ENCODE measurements around the gene LRP1.

LRP1 gene

DNA sequence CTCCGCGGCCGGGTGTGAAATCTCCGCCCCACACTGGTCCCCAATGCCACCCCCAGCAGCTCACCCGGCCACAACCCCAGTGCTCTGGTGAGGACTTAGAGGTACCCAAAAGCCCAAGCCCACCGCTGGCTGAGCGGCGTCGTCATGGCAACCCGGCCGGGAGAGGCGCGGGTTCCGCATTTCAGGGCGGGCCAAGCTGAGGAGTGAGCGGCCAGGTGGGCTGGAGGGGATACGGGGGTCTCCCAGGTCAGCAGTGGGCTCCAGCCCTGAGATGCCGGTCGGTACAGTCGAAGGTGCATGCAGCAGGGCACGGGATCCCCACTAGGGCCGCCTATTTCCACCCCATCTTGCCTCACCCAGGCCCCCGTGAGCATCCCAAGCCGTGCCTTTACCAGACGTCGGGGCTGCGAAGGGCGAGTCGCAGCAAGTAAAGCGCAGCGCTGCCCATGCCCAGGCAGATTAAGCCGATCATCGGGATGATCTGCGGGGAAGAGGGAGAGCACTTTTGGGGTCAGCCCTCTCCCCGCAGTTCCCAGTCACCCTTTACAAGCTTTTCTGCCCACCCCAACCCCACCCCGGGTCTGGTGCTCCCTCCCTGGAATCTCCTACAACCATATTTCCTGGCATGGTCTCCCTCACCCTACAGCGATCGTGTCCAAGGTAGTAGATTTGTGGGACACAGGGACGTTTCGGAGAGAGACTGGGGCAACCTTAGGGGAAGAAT lies 108.1 kb downstream of the LRP1 start:
- TF ChIP-seq, protein P1, sequence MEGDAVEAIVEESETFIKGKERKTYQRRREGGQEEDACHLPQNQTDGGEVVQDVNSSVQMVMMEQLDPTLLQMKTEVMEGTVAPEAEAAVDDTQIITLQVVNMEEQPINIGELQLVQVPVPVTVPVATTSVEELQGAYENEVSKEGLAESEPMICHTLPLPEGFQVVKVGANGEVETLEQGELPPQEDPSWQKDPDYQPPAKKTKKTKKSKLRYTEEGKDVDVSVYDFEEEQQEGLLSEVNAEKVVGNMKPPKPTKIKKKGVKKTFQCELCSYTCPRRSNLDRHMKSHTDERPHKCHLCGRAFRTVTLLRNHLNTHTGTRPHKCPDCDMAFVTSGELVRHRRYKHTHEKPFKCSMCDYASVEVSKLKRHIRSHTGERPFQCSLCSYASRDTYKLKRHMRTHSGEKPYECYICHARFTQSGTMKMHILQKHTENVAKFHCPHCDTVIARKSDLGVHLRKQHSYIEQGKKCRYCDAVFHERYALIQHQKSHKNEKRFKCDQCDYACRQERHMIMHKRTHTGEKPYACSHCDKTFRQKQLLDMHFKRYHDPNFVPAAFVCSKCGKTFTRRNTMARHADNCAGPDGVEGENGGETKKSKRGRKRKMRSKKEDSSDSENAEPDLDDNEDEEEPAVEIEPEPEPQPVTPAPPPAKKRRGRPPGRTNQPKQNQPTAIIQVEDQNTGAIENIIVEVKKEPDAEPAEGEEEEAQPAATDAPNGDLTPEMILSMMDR (conservative IDR thresholded peaks at IDR 0.05; ENCODE audit: low read length), result no peak
- no peak for TF ChIP-seq EZH2phosphoT487 (IDR thresholded peaks at IDR 0.05; ENCODE audit: borderline replicate concordance)
- no peak overlapping the region for H3K4me2 ChIP-seq (ENCODE audit: low read depth, low read length, poor library complexity, severe bottlenecking)
- H3K9ac ChIP-seq (ENCODE audit: low read depth, low read length, poor library complexity, severe bottlenecking), result no peak overlapping the region
- no peak overlapping the region for H3K4me3 ChIP-seq (ENCODE audit: low read length, poor library complexity, severe bottlenecking)
- no peaks in the 10 kb centered on the region for H3K27me3 ChIP-seq (ENCODE audit: insufficient read depth, low read length, poor library complexity, severe bottlenecking)
- no peak overlapping the region for H2AFZ ChIP-seq (ENCODE audit: low read length)
- no peaks in the 10 kb centered on the region for H3F3A ChIP-seq (ENCODE audit: low read depth)
- peaks cover 25% of the 10 kb centered on the region for H3K79me2 ChIP-seq (ENCODE audit: insufficient read depth, low read length)
- H3K4me1 ChIP-seq (ENCODE audit: insufficient read depth, low read length, poor library complexity, severe bottlenecking), result peaks cover 28% of the 10 kb centered on the region
- H4K20me1 ChIP-seq (ENCODE audit: insufficient read depth, low read length, poor library complexity, severe bottlenecking), result peaks cover 34% of the 10 kb centered on the region
- H3K36me3 ChIP-seq (ENCODE audit: insufficient read depth, low read length), result peaks cover 30% of the 10 kb centered on the region; the same call in 1 of the 2 replicates
- no peaks in the 10 kb centered on the region for H3K9me3 ChIP-seq (ENCODE audit: insufficient read depth, low read depth, low read length)
- H3K9me2 ChIP-seq (replicated peaks; ENCODE audit: low read depth, low read length), result no peaks in the 10 kb centered on the region

GRCh38 chr12:57236925-57237595 lies 108.8 kb downstream of the LRP1 start:
- Histone ChIP-seq H3K9me3 (ENCODE audit: insufficient read depth, low read depth, low read length) (no peaks in the 10 kb centered on the region), H3K9ac (ENCODE audit: low read depth, low read length, poor library complexity, severe bottlenecking) (no peak overlapping the region), H3K9me2 (replicated peaks; ENCODE audit: low read depth, low read length) (no peaks in the 10 kb centered on the region), H4K20me1 (ENCODE audit: insufficient read depth, low read length, poor library complexity, severe bottlenecking) (peaks cover 27% of the 10 kb centered on the region), H3K4me3 (ENCODE audit: low read length, poor library complexity, severe bottlenecking) (no peak overlapping the region), H3K4me2 (ENCODE audit: low read depth, low read length, poor library complexity, severe bottlenecking) (no peak overlapping the region), H3K4me1 (ENCODE audit: insufficient read depth, low read length, poor library complexity, severe bottlenecking) (peaks cover 21% of the 10 kb centered on the region), H3K27me3 (ENCODE audit: insufficient read depth, low read length, poor library complexity, severe bottlenecking) (no peaks in the 10 kb centered on the region), H3K79me2 (ENCODE audit: insufficient read depth, low read length) (peaks cover 18% of the 10 kb centered on the region), H2AFZ (ENCODE audit: low read length) (no peak overlapping the region), H3K36me3 (ENCODE audit: insufficient read depth, low read length) (peaks cover 25% of the 10 kb centered on the region; the same call in 1 of the 2 replicates), H3F3A (ENCODE audit: low read depth) (no peaks in the 10 kb centered on the region)
- TF ChIP-seq, protein P1 (conservative IDR thresholded peaks at IDR 0.05; ENCODE audit: low read length), result no peak
- TF ChIP-seq EZH2phosphoT487 (IDR thresholded peaks at IDR 0.05; ENCODE audit: borderline replicate concordance), result no peak

DNA sequence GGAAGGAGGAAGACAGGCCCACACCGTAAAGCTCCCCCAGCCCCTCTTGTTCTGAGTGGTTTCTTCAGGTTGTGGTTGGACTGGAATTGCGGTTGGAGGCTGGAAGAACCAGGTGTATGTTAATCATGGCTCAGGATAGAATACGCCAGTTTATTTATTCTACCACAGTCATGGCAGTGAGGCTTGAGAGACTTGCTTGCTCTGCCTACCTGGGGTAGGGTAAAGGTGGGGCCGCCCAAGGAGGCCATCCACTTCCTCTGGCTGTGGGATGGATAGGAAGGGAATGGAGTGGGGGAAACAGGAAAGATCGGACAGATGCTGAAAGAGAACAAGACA lies 109.3 kb downstream of the LRP1 start:
- Histone ChIP-seq H3F3A (ENCODE audit: low read depth) (no peaks in the 10 kb centered on the region), H3K79me2 (ENCODE audit: insufficient read depth, low read length) (peaks cover 13% of the 10 kb centered on the region; the same call in 1 of the 2 replicates), H3K4me3 (ENCODE audit: low read length, poor library complexity, severe bottlenecking) (no peak overlapping the region), H4K20me1 (ENCODE audit: insufficient read depth, low read length, poor library complexity, severe bottlenecking) (peaks cover 22% of the 10 kb centered on the region), H3K9me2 (replicated peaks; ENCODE audit: low read depth, low read length) (no peaks in the 10 kb centered on the region), H2AFZ (ENCODE audit: low read length) (no peak overlapping the region), H3K9ac (ENCODE audit: low read depth, low read length, poor library complexity, severe bottlenecking) (no peak overlapping the region), H3K27me3 (ENCODE audit: insufficient read depth, low read length, poor library complexity, severe bottlenecking) (no peaks in the 10 kb centered on the region), H3K36me3 (ENCODE audit: insufficient read depth, low read length) (peaks cover 19% of the 10 kb centered on the region; the same call in 1 of the 2 replicates), H3K4me2 (ENCODE audit: low read depth, low read length, poor library complexity, severe bottlenecking) (no peak overlapping the region), H3K4me1 (ENCODE audit: insufficient read depth, low read length, poor library complexity, severe bottlenecking) (peaks cover 18% of the 10 kb centered on the region), H3K9me3 (ENCODE audit: insufficient read depth, low read depth, low read length) (no peaks in the 10 kb centered on the region)
- TF ChIP-seq, protein P1 (conservative IDR thresholded peaks at IDR 0.05; ENCODE audit: low read length), result no peak
- TF ChIP-seq EZH2phosphoT487 (IDR thresholded peaks at IDR 0.05; ENCODE audit: borderline replicate concordance), result no peak

Data from Loucy (cell line).